Activated naive CD8-positive, alpha-beta T cell treated with anti-CD3 and anti-CD28 coated beads, Interleukin-2, amount 50 U/mL, for 24 hours (primary cell): ENCODE data around the gene HYAL4.
"Not testable (repeated sequence)": the region's sequence is repeated elsewhere in the genome, so short reads cannot be mapped to it uniquely, and the experiment has no call there.

Experiments
- ATAC-seq: fragments of 150-1000 bp; cut with Tn5 transposase; one replicate; pipeline ENCODE4 v1.10.0; 2021
- DNase-seq: peaks from one replicate; pipeline ENCODE4 v3.0.0; 2021
- H3K27ac Mint-ChIP-seq: one replicate; pipeline ENCODE4 v1.8.0; 2021; ENCODE audit warnings: mild to moderate bottlenecking, mixed read lengths
- H3K27me3 Mint-ChIP-seq: one replicate; pipeline ENCODE4 v1.8.0; 2021; ENCODE audit warnings: mixed read lengths
- H3K36me3 Mint-ChIP-seq: one replicate; pipeline ENCODE4 v1.8.0; 2021; ENCODE audit warnings: low read depth, mixed read lengths
- H3K4me1 Mint-ChIP-seq: one replicate; pipeline ENCODE4 v1.8.0; 2021; ENCODE audit warnings: mixed read lengths
- H3K4me3 Mint-ChIP-seq: one replicate; pipeline ENCODE4 v1.8.0; 2021; ENCODE audit warnings: mild to moderate bottlenecking, moderate library complexity, mixed read lengths
- H3K9me3 Mint-ChIP-seq: one replicate; pipeline ENCODE4 v1.8.0; 2021; ENCODE audit warnings: mixed read lengths

HYAL4 gene

GRCh38 chr7:123844712-123845219 lies at the start of gene HYAL4:
HYAL4 (plus strand) TSS chr7:123845169; CDS start chr7:123868274, 23,105 bp downstream.
- Mint-ChIP-seq H3K27me3 (peaks cover 12% of the 10 kb centered on the region), H3K4me1 (no peaks in the 10 kb centered on the region)

GRCh38 chr7:123795917-123796316 lies 49.1 kb upstream of the HYAL4 start:
- Mint-ChIP-seq H3K36me3 (no peaks in the 10 kb centered on the region), H3K9me3 (no peaks in the 10 kb centered on the region), H3K4me3 (no peak overlapping the region), H3K27me3 (no peaks in the 10 kb centered on the region), H3K4me1 (no peaks in the 10 kb centered on the region), H3K27ac (no peak overlapping the region)
- DNase-seq (no peak), ATAC-seq (no peak)

More at GRCh38 chr7:123844712-123845219, at the start of gene HYAL4:
- no peak within 1 kb of the TSS for H3K27ac Mint-ChIP-seq
- H3K36me3 Mint-ChIP-seq, result no peaks in the 10 kb centered on the region
- H3K4me3 Mint-ChIP-seq, result no peak within 1 kb of the TSS
- ATAC-seq (no peak), DNase-seq (no peak)
- peaks cover 4% of the 10 kb centered on the region for H3K9me3 Mint-ChIP-seq

- Mint-ChIP-seq H3K9me3 (no peaks in the 10 kb centered on the region), H3K27me3 (no peaks in the 10 kb centered on the region), H3K36me3 (no peaks in the 10 kb centered on the region), H3K4me3 (no peak overlapping the region), H3K4me1 (no peaks in the 10 kb centered on the region), H3K27ac (no peak overlapping the region)
- ATAC-seq (no peak), DNase-seq (no peak)
Observed at GRCh38 chr7:123796568-123796967, 48.4 kb upstream of the HYAL4 start.

GRCh38 chr7:123797673-123798531 lies 47.1 kb upstream of the HYAL4 start:
- Mint-ChIP-seq H3K36me3 (no peaks in the 10 kb centered on the region), H3K4me3 (no peak overlapping the region), H3K9me3 (no peaks in the 10 kb centered on the region), H3K27me3 (no peaks in the 10 kb centered on the region), H3K27ac (no peak overlapping the region), H3K4me1 (no peaks in the 10 kb centered on the region)
- no peak for ATAC-seq
- DNase-seq, result no peak

- no peak for ATAC-seq
- no peaks in the 10 kb centered on the region for H3K36me3 Mint-ChIP-seq
- no peak overlapping the region for H3K4me3 Mint-ChIP-seq
- H3K9me3 Mint-ChIP-seq, result no peaks in the 10 kb centered on the region
- no peaks in the 10 kb centered on the region for H3K27me3 Mint-ChIP-seq
- no peak for DNase-seq
- no peaks in the 10 kb centered on the region for H3K4me1 Mint-ChIP-seq
- H3K27ac Mint-ChIP-seq, result no peak overlapping the region
Observed at GRCh38 chr7:123798532-123799188, 46.3 kb upstream of the HYAL4 start.

- Mint-ChIP-seq H3K4me1 (no peaks in the 10 kb centered on the region), H3K9me3 (no peaks in the 10 kb centered on the region), H3K4me3 (no peak overlapping the region), H3K27ac (no peak overlapping the region), H3K36me3 (no peaks in the 10 kb centered on the region), H3K27me3 (no peaks in the 10 kb centered on the region)
- ATAC-seq (no peak), DNase-seq (no peak)
Observed at GRCh38 chr7:123802249-123802648, 42.7 kb upstream of the HYAL4 start.

GRCh38 chr7:123805287-123805686 lies 39.7 kb upstream of the HYAL4 start:
- Mint-ChIP-seq H3K4me1 (no peaks in the 10 kb centered on the region), H3K36me3 (no peaks in the 10 kb centered on the region), H3K9me3 (peaks cover 4% of the 10 kb centered on the region), H3K27ac (no peak overlapping the region), H3K27me3 (no peaks in the 10 kb centered on the region), H3K4me3 (no peak overlapping the region)
- DNase-seq (no peak), ATAC-seq (no peak)

GRCh38 chr7:123809471-123809870 lies 35.5 kb upstream of the HYAL4 start:
- H3K4me1 Mint-ChIP-seq, result no peaks in the 10 kb centered on the region
- no peak overlapping the region for H3K27ac Mint-ChIP-seq
- no peaks in the 10 kb centered on the region for H3K36me3 Mint-ChIP-seq
- peaks cover 4% of the 10 kb centered on the region for H3K9me3 Mint-ChIP-seq
- no peak for DNase-seq
- no peak for ATAC-seq
- no peak overlapping the region for H3K4me3 Mint-ChIP-seq
- H3K27me3 Mint-ChIP-seq, result no peaks in the 10 kb centered on the region

- ATAC-seq (no peak), DNase-seq (no peak)
- Mint-ChIP-seq H3K36me3 (no peaks in the 10 kb centered on the region), H3K27ac (no peak overlapping the region), H3K27me3 (no peaks in the 10 kb centered on the region), H3K4me1 (no peaks in the 10 kb centered on the region), H3K4me3 (no peak overlapping the region), H3K9me3 (peaks cover 4% of the 10 kb centered on the region)
Observed at GRCh38 chr7:123811056-123811455, 33.9 kb upstream of the HYAL4 start.

GRCh38 chr7:123816916-123817315 lies 28.1 kb upstream of the HYAL4 start:
- no peaks in the 10 kb centered on the region for H3K36me3 Mint-ChIP-seq

GRCh38 chr7:123819001-123819400 lies 26.0 kb upstream of the HYAL4 start:
- Mint-ChIP-seq H3K27me3 (peaks cover 13% of the 10 kb centered on the region), H3K4me1 (peaks cover 8% of the 10 kb centered on the region), H3K36me3 (no peaks in the 10 kb centered on the region), H3K4me3 (no peak overlapping the region), H3K27ac (no peak overlapping the region), H3K9me3 (no peaks in the 10 kb centered on the region)
- DNase-seq (no peak), ATAC-seq (no peak)

More at GRCh38 chr7:123816916-123817315, 28.1 kb upstream of the HYAL4 start:
- no peaks in the 10 kb centered on the region for H3K4me1 Mint-ChIP-seq
- H3K4me3 Mint-ChIP-seq, result no peak overlapping the region
- no peaks in the 10 kb centered on the region for H3K9me3 Mint-ChIP-seq
- no peak for ATAC-seq
- H3K27me3 Mint-ChIP-seq, result peaks cover 13% of the 10 kb centered on the region
- no peak for DNase-seq
- H3K27ac Mint-ChIP-seq, result no peak overlapping the region

- not testable (repeated sequence) for ATAC-seq, H3K9me3 Mint-ChIP-seq
Observed at GRCh38 chr7:123819795-123820194, 25.2 kb upstream of the HYAL4 start.

GRCh38 chr7:123820864-123821263 lies 24.1 kb upstream of the HYAL4 start:
- Mint-ChIP-seq H3K4me3 (no peak overlapping the region), H3K27ac (no peak overlapping the region), H3K36me3 (no peaks in the 10 kb centered on the region), H3K4me1 (peaks cover 21% of the 10 kb centered on the region), H3K9me3 (no peaks in the 10 kb centered on the region), H3K27me3 (peaks cover 13% of the 10 kb centered on the region)
- DNase-seq (no peak), ATAC-seq (no peak)

More at GRCh38 chr7:123819795-123820194, 25.2 kb upstream of the HYAL4 start:
- not testable (repeated sequence) for H3K27ac Mint-ChIP-seq, H3K4me3 Mint-ChIP-seq, H3K36me3 Mint-ChIP-seq, DNase-seq
- Mint-ChIP-seq H3K4me1 (peaks cover 16% of the 10 kb centered on the region), H3K27me3 (peaks cover 13% of the 10 kb centered on the region)

- Mint-ChIP-seq H3K27me3 (peaks cover 15% of the 10 kb centered on the region), H3K9me3 (no peaks in the 10 kb centered on the region), H3K27ac (no peak overlapping the region), H3K36me3 (no peaks in the 10 kb centered on the region), H3K4me3 (no peak overlapping the region), H3K4me1 (peaks cover 21% of the 10 kb centered on the region)
- no peak for ATAC-seq
- no peak for DNase-seq
Observed at GRCh38 chr7:123821320-123821719, 23.6 kb upstream of the HYAL4 start.
